GM23338 (cell line): ENCODE data around the gene HTN3. TPM values are rescaled to one million over a fixed set of nuclear protein-coding genes. Genes with fewer than 3 reads are reported as not detected.
"Not testable (repeated sequence)": the region's sequence is repeated elsewhere in the genome, so short reads cannot be mapped to it uniquely, and the experiment has no call there.

Experiments
- ATAC-seq: fragments of 200-7000 bp; cut with Tn5 transposase; 3 replicates; pipeline ENCODE4 v1.9.1; 2020
- DNase-seq: peaks from one replicate; pipeline ENCODE4 v3.0.0-alpha.2; 2015; ENCODE audit warnings: low spot score
- H2AFZ ChIP-seq: fragments of 200-600 bp; sonication (generic); 2 replicates; pipeline ENCODE4 v1.8.0; 2016; ENCODE audit warnings: antibody characterized with exemption, mild to moderate bottlenecking, moderate library complexity
- H3F3A ChIP-seq: fragments of 200-600 bp; sonication (generic); replicated peaks from 2 replicates; pipeline ENCODE4 v1.8.0; 2017; ENCODE audit warnings: antibody characterized with exemption, mixed run types, low read depth
- H3K27ac ChIP-seq: fragments of 200-600 bp; sonication (generic); 2 replicates; pipeline ENCODE4 v1.6.1; 2016; ENCODE audit warnings: low read depth
- H3K27me3 ChIP-seq: fragments of 200-600 bp; sonication (generic); 2 replicates; pipeline ENCODE4 v1.8.0; 2016; ENCODE audit warnings: mild to moderate bottlenecking, mixed run types, moderate library complexity; ENCODE audit not compliant: insufficient read depth
- H3K36me3 ChIP-seq: fragments of 200-600 bp; sonication (generic); 2 replicates; pipeline ENCODE4 v1.8.0; 2016; ENCODE audit warnings: mild to moderate bottlenecking; ENCODE audit not compliant: insufficient read depth
- H3K4me1 ChIP-seq: fragments of 200-600 bp; sonication (generic); 2 replicates; pipeline ENCODE4 v1.8.0; 2016; ENCODE audit warnings: mild to moderate bottlenecking, moderate library complexity; ENCODE audit not compliant: insufficient read depth
- H3K4me2 ChIP-seq: fragments of 200-600 bp; sonication (generic); 2 replicates; pipeline ENCODE4 v1.7.1; 2017; ENCODE audit warnings: mixed run types
- H3K4me3 ChIP-seq: fragments of 200-600 bp; sonication (generic); 2 replicates; pipeline ENCODE4 v1.6.1; 2016; ENCODE audit warnings: mixed run types
- H3K79me2 ChIP-seq: fragments of 200-600 bp; sonication (generic); replicated peaks from 2 replicates; pipeline ENCODE4 v1.8.0; 2017; ENCODE audit warnings: mild to moderate bottlenecking; ENCODE audit not compliant: insufficient read depth
- H3K9me2 ChIP-seq: fragments of 200-600 bp; sonication (generic); 2 replicates; pipeline ENCODE4 v1.8.0; 2017; ENCODE audit not compliant: insufficient read depth
- H4K20me1 ChIP-seq: fragments of 200-600 bp; sonication (generic); replicated peaks from 2 replicates; pipeline ENCODE4 v1.8.0; 2017; ENCODE audit warnings: mild to moderate bottlenecking; ENCODE audit not compliant: insufficient read depth
- H3K27ac Mint-ChIP-seq: 2 replicates; pipeline ENCODE4 v1.8.0; 2020; ENCODE audit warnings: inconsistent platforms, mild to moderate bottlenecking, moderate library complexity, mixed read lengths
- H3K27me3 Mint-ChIP-seq: 3 replicates; pipeline ENCODE4 v1.8.0; 2022; ENCODE audit warnings: low read depth, mild to moderate bottlenecking, moderate library complexity, mixed read lengths, inconsistent platforms; ENCODE audit not compliant: insufficient read depth, poor library complexity
- H3K36me3 Mint-ChIP-seq: 3 replicates; pipeline ENCODE4 v1.8.0; 2021; ENCODE audit warnings: low read depth, mild to moderate bottlenecking, inconsistent platforms, moderate library complexity, mixed read lengths
- H3K4me1 Mint-ChIP-seq: 3 replicates; pipeline ENCODE4 v1.8.0; 2020; ENCODE audit warnings: mild to moderate bottlenecking, inconsistent platforms, mixed read lengths
- H3K4me3 Mint-ChIP-seq: 3 replicates; pipeline ENCODE4 v1.8.0; 2021; ENCODE audit warnings: moderate library complexity, mild to moderate bottlenecking, inconsistent platforms, mixed read lengths
- H3K9me3 Mint-ChIP-seq: 3 replicates; pipeline ENCODE4 v1.8.0; 2020; ENCODE audit warnings: moderate library complexity, mild to moderate bottlenecking, inconsistent platforms, mixed read lengths
- CREB1 ChIP-seq: fragments of 250-450 bp; sonication (Bioruptor Pico); IDR thresholded peaks from 2 replicates; pipeline ENCODE4 v1.5.0; 2020; ENCODE audit warnings: low read depth, mild to moderate bottlenecking, moderate library complexity
- EZH2 ChIP-seq: fragments of 200-600 bp; sonication (generic); IDR thresholded peaks from one replicate; pipeline ENCODE4 v1.8.0; 2017; ENCODE audit warnings: antibody characterized with exemption, mild to moderate bottlenecking, low read depth; ENCODE audit not compliant: unreplicated experiment
- EZH2phosphoT487 ChIP-seq: fragments of 200-600 bp; sonication (generic); IDR thresholded peaks from one replicate; pipeline ENCODE4 v1.8.1; 2018; ENCODE audit warnings: antibody characterized with exemption; ENCODE audit not compliant: unreplicated experiment
- JUNB ChIP-seq: IDR thresholded peaks from one replicate; pipeline ENCODE4 v1.6.1; 2016; ENCODE audit warnings: antibody characterized with exemption; ENCODE audit not compliant: unreplicated experiment
- NANOG ChIP-seq: IDR thresholded peaks from 2 replicates; pipeline ENCODE4 v1.6.1; 2016; ENCODE audit warnings: antibody characterized with exemption, borderline replicate concordance
- POLR2AphosphoS5 ChIP-seq: IDR thresholded peaks from 2 replicates; pipeline ENCODE4 v1.6.1; 2016; ENCODE audit warnings: antibody characterized with exemption, low read depth
- ZNF331 ChIP-seq: fragments of 250-450 bp; sonication (Bioruptor Pico); IDR thresholded peaks from 2 replicates; pipeline ENCODE4 v1.5.0; 2020; ENCODE audit warnings: low read depth, mild to moderate bottlenecking, moderate library complexity
- long read RNA-seq: library from polyadenylated mRNA; unstranded; transcript quantifications from one replicate; pipeline ENCODE4 v2.0.0, GENCODE V29; 2020; ENCODE audit not compliant: unreplicated experiment
- polyA plus RNA-seq: library from polyadenylated mRNA; unstranded; fragments of >200 nt; fragmentation: Nextera tagmentation; extraction: Ambion mirVana; gene quantifications from 2 replicates; pipeline ENCODE4 v1.2.1, GENCODE V29; 2016
- total RNA-seq: library from RNA; depleted of rRNA; stranded (reverse); fragments of >200 nt; shearing (Covaris generic); gene quantifications from 2 replicates; pipeline ENCODE4 v1.2.3, GENCODE V29; 2014; rRNA removed
- TF ChIP-seq, protein P1 (sequence below), 2 experiments: fragments of 200-600 bp in 1 of 2; sonication (generic) in 1 of 2; conservative IDR thresholded peaks; 2 replicates each; pipeline versions ENCODE4 v1.5.1 to v1.6.1; 2016 to 2017; ENCODE audit warnings: antibody characterized with exemption in 2 of 2, low read depth in 2 of 2, mild to moderate bottlenecking in 2 of 2, moderate library complexity in 1 of 2
- TF ChIP-seq, protein P2 (sequence below): IDR thresholded peaks from 2 replicates; pipeline ENCODE4 v1.6.1; 2016; ENCODE audit warnings: antibody characterized with exemption
- TF ChIP-seq, protein P3 (sequence below): IDR thresholded peaks from one replicate; pipeline ENCODE4 v1.6.1; 2018; ENCODE audit warnings: antibody characterized with exemption; ENCODE audit not compliant: unreplicated experiment

Gene HTN3
- total RNA-seq (not detected in 2 replicates), polyA plus RNA-seq (not detected in 2 replicates)
- long read RNA-seq = 0 reads

DNA sequence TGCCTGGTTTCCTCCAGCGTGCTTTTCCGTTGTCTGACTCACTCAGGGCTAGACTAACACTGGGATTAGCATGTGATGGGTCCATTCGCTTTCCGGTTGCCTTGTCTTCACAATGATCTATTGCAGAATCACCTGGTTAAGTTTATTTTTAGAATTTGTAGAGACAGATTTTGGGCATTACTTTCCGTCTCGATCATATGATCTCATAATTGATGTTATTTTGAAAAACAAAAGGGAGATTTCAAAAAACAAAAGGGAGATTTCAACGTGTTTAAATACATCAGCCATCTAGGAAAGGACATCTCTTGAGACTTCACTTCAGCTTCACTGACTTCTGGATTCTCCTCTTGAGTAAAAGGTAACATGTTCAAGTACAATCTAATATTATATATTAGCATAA is at the start of gene HTN3:
TSS of gene HTN3 (plus strand) at position 301 of the 400 bp plus-strand sequence. CDS start 2,282 bp downstream, outside the sequence.
- H3K4me3 ChIP-seq, ATAC-seq, DNase-seq, H3K79me2 ChIP-seq, H3K4me1 Mint-ChIP-seq, H3K27me3 Mint-ChIP-seq, H2AFZ ChIP-seq, H3K27ac ChIP-seq, H3K9me2 ChIP-seq, H3F3A ChIP-seq, H4K20me1 ChIP-seq, H3K9me3 Mint-ChIP-seq, H3K27ac Mint-ChIP-seq, H3K4me3 Mint-ChIP-seq, H3K27me3 ChIP-seq, H3K4me2 ChIP-seq, H3K4me1 ChIP-seq, H3K36me3 Mint-ChIP-seq, H3K36me3 ChIP-seq: not testable (repeated sequence)

DNA sequence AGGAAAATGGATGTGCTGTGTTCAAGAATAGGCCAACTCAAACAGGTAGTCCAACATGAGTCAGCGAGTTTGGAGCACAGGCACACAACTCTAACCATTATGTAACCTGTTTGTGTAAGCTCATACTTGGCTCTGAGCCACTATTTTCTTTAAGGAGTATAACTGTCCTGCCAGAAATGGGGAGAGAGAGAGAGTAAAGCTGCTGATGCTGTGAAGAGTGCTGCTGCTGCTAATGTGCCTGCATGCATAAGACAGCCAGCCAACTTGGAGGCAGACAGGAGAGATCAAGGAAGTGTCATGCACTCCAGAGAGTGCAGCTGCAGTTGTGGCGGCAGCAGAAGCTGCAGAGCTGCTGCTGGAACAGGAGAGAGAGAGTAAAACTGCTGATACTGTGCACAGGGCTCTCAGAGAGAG is 44.2 kb upstream of the HTN3 start:
- peak overlapping the region; percentile 76 for H3K27ac Mint-ChIP-seq
- DNase-seq = peak; percentile 8
- H3K9me2 ChIP-seq = no peaks in the 10 kb centered on the region
- peak; percentile 66 for ATAC-seq
- H3K4me1 Mint-ChIP-seq = peaks cover 4% of the 10 kb centered on the region
- H3K36me3 ChIP-seq = no peaks in the 10 kb centered on the region
- H3K27me3 Mint-ChIP-seq = no peaks in the 10 kb centered on the region
- H3F3A ChIP-seq = no peaks in the 10 kb centered on the region
- H3K4me3 ChIP-seq = no peak overlapping the region
- no peaks in the 10 kb centered on the region for H3K27me3 ChIP-seq
- no peaks in the 10 kb centered on the region for H3K79me2 ChIP-seq
- no peaks in the 10 kb centered on the region for H3K4me1 ChIP-seq
- H2AFZ ChIP-seq = peak overlapping the region; percentile 43; the same call in 1 of the 2 replicates
- no peaks in the 10 kb centered on the region for H3K36me3 Mint-ChIP-seq
- H3K9me3 Mint-ChIP-seq = no peaks in the 10 kb centered on the region; the same call in 2 of the 3 replicates
- H4K20me1 ChIP-seq = no peaks in the 10 kb centered on the region
- H3K4me2 ChIP-seq = no peak overlapping the region
- no peak overlapping the region for H3K4me3 Mint-ChIP-seq
- H3K27ac ChIP-seq = no peak overlapping the region
- TF ChIP-seq POLR2AphosphoS5 (no peak), CREB1 (CRISPR knock-in tag) (no peak), JUNB (no peak), NANOG (no peak), EZH2phosphoT487 (no peak), EZH2 (no peak), ZNF331 (CRISPR knock-in tag) (no peak)
- TF ChIP-seq, protein P1, sequence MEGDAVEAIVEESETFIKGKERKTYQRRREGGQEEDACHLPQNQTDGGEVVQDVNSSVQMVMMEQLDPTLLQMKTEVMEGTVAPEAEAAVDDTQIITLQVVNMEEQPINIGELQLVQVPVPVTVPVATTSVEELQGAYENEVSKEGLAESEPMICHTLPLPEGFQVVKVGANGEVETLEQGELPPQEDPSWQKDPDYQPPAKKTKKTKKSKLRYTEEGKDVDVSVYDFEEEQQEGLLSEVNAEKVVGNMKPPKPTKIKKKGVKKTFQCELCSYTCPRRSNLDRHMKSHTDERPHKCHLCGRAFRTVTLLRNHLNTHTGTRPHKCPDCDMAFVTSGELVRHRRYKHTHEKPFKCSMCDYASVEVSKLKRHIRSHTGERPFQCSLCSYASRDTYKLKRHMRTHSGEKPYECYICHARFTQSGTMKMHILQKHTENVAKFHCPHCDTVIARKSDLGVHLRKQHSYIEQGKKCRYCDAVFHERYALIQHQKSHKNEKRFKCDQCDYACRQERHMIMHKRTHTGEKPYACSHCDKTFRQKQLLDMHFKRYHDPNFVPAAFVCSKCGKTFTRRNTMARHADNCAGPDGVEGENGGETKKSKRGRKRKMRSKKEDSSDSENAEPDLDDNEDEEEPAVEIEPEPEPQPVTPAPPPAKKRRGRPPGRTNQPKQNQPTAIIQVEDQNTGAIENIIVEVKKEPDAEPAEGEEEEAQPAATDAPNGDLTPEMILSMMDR (conservative IDR thresholded peaks at IDR 0.05; ENCODE audit: low read depth in 2 of 2) = no peak
- TF ChIP-seq, protein P2, sequence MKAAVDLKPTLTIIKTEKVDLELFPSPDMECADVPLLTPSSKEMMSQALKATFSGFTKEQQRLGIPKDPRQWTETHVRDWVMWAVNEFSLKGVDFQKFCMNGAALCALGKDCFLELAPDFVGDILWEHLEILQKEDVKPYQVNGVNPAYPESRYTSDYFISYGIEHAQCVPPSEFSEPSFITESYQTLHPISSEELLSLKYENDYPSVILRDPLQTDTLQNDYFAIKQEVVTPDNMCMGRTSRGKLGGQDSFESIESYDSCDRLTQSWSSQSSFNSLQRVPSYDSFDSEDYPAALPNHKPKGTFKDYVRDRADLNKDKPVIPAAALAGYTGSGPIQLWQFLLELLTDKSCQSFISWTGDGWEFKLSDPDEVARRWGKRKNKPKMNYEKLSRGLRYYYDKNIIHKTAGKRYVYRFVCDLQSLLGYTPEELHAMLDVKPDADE = no peak
- TF ChIP-seq, protein P3, sequence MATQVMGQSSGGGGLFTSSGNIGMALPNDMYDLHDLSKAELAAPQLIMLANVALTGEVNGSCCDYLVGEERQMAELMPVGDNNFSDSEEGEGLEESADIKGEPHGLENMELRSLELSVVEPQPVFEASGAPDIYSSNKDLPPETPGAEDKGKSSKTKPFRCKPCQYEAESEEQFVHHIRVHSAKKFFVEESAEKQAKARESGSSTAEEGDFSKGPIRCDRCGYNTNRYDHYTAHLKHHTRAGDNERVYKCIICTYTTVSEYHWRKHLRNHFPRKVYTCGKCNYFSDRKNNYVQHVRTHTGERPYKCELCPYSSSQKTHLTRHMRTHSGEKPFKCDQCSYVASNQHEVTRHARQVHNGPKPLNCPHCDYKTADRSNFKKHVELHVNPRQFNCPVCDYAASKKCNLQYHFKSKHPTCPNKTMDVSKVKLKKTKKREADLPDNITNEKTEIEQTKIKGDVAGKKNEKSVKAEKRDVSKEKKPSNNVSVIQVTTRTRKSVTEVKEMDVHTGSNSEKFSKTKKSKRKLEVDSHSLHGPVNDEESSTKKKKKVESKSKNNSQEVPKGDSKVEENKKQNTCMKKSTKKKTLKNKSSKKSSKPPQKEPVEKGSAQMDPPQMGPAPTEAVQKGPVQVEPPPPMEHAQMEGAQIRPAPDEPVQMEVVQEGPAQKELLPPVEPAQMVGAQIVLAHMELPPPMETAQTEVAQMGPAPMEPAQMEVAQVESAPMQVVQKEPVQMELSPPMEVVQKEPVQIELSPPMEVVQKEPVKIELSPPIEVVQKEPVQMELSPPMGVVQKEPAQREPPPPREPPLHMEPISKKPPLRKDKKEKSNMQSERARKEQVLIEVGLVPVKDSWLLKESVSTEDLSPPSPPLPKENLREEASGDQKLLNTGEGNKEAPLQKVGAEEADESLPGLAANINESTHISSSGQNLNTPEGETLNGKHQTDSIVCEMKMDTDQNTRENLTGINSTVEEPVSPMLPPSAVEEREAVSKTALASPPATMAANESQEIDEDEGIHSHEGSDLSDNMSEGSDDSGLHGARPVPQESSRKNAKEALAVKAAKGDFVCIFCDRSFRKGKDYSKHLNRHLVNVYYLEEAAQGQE = no peak
